RWPE2 (cell line): ENCODE measurements around the gene SLC44A1.

Experiments used
- ATAC-seq: fragments of 200-7000 bp; cut with Tn5 transposase; 3 replicates; pipeline ENCODE4 v1.9.1; 2021; ENCODE audit warnings: low read depth
- DNase-seq: peaks from one replicate; pipeline ENCODE4 v3.0.0-alpha.2; 2020; ENCODE audit warnings: low spot score
- H3K27ac ChIP-seq: fragments of 450-650 bp; 2 replicates; pipeline ENCODE4 v1.5.1; 2017; ENCODE audit warnings: mild to moderate bottlenecking; ENCODE audit not compliant: poor library complexity, severe bottlenecking
- H3K27me3 ChIP-seq: fragments of 250-450 bp; sonication (Bioruptor Pico); 2 replicates; pipeline ENCODE4 v1.5.1; 2021; ENCODE audit warnings: mild to moderate bottlenecking, moderate library complexity; ENCODE audit not compliant: insufficient read depth, poor library complexity, severe bottlenecking
- H3K36me3 ChIP-seq: fragments of 250-450 bp; sonication (Bioruptor Pico); 2 replicates; pipeline ENCODE4 v1.5.1; 2020; ENCODE audit warnings: low read depth, mild to moderate bottlenecking, moderate library complexity
- H3K4me1 ChIP-seq: fragments of 250-450 bp; sonication (Bioruptor Pico); 2 replicates; pipeline ENCODE4 v1.5.1; 2021; ENCODE audit warnings: mild to moderate bottlenecking, moderate library complexity; ENCODE audit not compliant: insufficient read depth, poor library complexity, severe bottlenecking
- H3K4me3 ChIP-seq: fragments of 250-450 bp; sonication (Bioruptor Pico); 2 replicates; pipeline ENCODE4 v1.5.1; 2021; ENCODE audit warnings: mild to moderate bottlenecking, moderate library complexity; ENCODE audit not compliant: severe bottlenecking
- H3K9me3 ChIP-seq: fragments of 250-450 bp; sonication (Bioruptor Pico); 2 replicates; pipeline ENCODE4 v1.5.1; 2021; ENCODE audit warnings: mild to moderate bottlenecking, moderate library complexity; ENCODE audit not compliant: severe bottlenecking
- TF ChIP-seq, protein P1 (sequence below): fragments of 450-650 bp; IDR thresholded peaks from one replicate; pipeline ENCODE4 v1.5.1; 2017; ENCODE audit warnings: mild to moderate bottlenecking, moderate library complexity; ENCODE audit not compliant: poor library complexity, severe bottlenecking

SLC44A1 gene

DNA sequence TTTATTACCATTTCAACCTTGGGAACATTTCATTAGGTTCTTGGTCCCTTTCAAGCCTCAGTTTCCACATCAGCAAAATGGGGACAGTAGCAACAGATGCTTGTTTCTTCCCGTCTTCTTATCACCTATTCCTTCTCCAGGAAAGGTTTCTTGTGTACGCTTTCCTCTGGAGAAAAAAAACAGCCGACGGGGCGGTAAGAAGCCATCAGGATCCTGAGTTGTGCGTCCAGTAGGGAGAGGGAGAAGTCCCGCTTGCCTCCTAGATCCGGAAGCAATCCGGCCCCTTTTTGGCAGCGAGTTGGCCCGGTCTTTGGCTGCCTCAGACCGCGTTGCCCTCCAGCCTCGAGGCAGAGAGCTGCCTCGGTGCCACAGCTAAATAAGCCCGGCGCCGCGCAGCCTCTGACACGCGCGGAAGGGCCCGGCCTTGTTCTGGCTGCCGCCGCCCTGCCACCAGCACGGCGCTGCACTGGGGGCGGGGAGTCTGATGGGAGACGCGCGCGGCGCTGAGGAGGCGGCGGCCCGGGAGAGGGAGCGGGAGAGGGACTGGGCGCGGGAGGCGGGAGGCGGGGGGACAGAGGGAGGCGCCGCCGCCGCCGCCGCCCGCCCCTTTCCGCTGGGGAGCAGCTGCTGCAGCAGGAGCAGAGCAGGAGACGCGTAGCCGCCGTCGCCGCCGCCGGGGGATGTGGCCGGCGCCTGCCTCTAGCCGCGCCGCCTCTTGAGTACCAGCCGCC lies at the start of gene SLC44A1:
Gene SLC44A1 (plus strand): TSS at position 649 of the 731 bp plus-strand sequence. CDS start 218 bp downstream, outside the sequence.
- H3K27ac ChIP-seq, result peak within 1 kb of the TSS; percentile 57
- ATAC-seq, result peak; percentile 92
- peaks cover 10% of the 10 kb centered on the region for H3K4me1 ChIP-seq
- peak within 1 kb of the TSS; percentile 71 for H3K4me3 ChIP-seq
- H3K36me3 ChIP-seq, result no peaks in the 10 kb centered on the region
- peak; percentile 96 for DNase-seq
- no peaks in the 10 kb centered on the region for H3K27me3 ChIP-seq
- no peaks in the 10 kb centered on the region for H3K9me3 ChIP-seq
- TF ChIP-seq, protein P1, sequence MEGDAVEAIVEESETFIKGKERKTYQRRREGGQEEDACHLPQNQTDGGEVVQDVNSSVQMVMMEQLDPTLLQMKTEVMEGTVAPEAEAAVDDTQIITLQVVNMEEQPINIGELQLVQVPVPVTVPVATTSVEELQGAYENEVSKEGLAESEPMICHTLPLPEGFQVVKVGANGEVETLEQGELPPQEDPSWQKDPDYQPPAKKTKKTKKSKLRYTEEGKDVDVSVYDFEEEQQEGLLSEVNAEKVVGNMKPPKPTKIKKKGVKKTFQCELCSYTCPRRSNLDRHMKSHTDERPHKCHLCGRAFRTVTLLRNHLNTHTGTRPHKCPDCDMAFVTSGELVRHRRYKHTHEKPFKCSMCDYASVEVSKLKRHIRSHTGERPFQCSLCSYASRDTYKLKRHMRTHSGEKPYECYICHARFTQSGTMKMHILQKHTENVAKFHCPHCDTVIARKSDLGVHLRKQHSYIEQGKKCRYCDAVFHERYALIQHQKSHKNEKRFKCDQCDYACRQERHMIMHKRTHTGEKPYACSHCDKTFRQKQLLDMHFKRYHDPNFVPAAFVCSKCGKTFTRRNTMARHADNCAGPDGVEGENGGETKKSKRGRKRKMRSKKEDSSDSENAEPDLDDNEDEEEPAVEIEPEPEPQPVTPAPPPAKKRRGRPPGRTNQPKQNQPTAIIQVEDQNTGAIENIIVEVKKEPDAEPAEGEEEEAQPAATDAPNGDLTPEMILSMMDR, result no peak

DNA sequence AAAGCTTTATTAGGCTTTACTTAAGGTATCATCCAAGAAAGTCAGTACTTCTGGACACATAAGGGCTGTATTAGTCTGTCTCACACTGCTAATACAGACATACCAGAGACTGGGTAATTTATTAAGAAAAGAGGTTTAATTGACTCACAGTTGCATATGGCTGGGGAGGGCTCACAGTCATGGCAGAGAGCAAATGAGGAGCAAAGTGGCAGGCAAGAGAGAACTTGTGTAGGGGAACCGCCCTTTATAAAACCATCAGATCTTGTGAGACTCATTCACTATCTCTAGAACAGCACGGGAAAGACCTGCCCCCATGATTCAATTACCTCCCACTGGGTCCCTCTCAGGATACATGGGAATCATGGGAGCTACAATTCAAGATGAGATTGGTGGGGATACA lies 49.2 kb upstream of the SLC44A1 start:
- Histone ChIP-seq H3K27ac (no peak overlapping the region), H3K4me3 (no peak overlapping the region), H3K27me3 (no peaks in the 10 kb centered on the region), H3K36me3 (no peaks in the 10 kb centered on the region), H3K9me3 (no peaks in the 10 kb centered on the region), H3K4me1 (peaks cover 4% of the 10 kb centered on the region)
- ATAC-seq (0 out of 3 replicates have a peak, but pooled peaks have one; percentile 20), DNase-seq (no peak)
- TF ChIP-seq, protein P1, result no peak

DNA sequence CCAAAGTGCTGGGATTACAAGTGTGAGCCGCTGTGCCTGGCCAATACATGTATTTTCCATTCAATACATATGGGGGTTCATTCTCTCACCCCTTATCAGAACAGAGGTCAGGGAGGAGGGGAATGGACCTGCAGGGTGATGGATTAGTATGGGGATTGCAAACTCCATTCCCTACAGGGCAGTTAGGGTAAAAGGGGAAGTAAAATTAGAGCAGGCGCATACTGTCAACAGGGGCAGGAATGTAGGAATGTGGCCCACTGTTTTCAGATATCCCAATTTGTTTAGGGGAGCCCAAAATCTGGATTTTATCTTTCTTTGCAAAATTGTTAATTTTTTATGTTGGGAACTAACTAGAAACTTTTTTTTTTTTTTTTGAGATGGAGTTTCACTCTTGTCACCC lies 46.4 kb upstream of the SLC44A1 start:
- TF ChIP-seq, protein P1, result no peak
- no peaks in the 10 kb centered on the region for H3K36me3 ChIP-seq
- no peak overlapping the region for H3K4me3 ChIP-seq
- H3K27me3 ChIP-seq, result no peaks in the 10 kb centered on the region
- H3K27ac ChIP-seq, result no peak overlapping the region
- H3K9me3 ChIP-seq, result no peaks in the 10 kb centered on the region
- ATAC-seq (no peak), DNase-seq (no peak)
- H3K4me1 ChIP-seq, result no peaks in the 10 kb centered on the region

DNA sequence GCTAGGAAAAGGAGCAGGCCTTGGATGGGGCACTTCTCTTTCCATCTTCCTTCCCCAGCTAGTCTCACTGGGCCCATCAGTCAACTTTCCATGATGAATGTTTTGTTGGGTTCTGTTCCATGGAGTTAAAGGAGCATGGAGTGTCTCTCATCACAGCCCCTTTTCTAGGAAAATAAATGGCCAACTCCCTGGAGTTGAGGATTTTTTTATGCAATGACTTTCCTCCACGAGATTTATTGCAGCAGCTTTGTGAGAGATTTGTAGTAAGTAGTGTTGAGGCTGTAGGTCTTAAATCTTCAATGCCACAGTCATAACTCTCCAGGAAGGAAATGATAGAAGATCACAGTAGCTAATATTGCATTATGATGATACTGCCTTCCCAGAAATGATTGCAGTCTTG lies 45.6 kb upstream of the SLC44A1 start:
- Histone ChIP-seq H3K27me3 (no peaks in the 10 kb centered on the region), H3K4me3 (no peak overlapping the region), H3K9me3 (no peaks in the 10 kb centered on the region), H3K4me1 (no peaks in the 10 kb centered on the region), H3K27ac (no peak overlapping the region), H3K36me3 (no peaks in the 10 kb centered on the region)
- ATAC-seq (no peak), DNase-seq (no peak)
- TF ChIP-seq, protein P1, result no peak

DNA sequence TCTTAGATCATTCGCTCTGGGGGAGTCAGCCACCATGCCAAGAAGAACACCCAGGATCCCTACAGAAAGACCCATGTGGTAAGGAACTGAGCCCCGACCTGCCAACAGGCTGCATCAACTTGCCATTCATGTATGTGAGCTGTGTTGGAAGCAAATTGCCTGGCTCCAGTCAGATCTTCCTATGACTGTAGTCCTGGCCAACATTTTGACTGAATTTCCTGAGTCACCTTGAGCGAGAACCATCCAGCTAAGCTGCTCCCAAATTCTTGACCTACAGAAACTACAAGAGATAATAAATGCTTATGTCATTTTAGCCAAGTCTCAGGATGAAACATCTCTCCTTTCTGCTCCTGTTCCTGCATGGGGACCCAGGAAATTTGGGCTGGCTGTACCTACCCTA lies 40.0 kb upstream of the SLC44A1 start:
- ATAC-seq (no peak), DNase-seq (no peak)
- TF ChIP-seq, protein P1, result no peak
- Histone ChIP-seq H3K4me1 (peaks cover 15% of the 10 kb centered on the region), H3K27ac (no peak overlapping the region), H3K9me3 (no peaks in the 10 kb centered on the region), H3K4me3 (no peak overlapping the region), H3K27me3 (no peaks in the 10 kb centered on the region), H3K36me3 (no peaks in the 10 kb centered on the region)
